NCI-H460 (cell line): ENCODE measurements around the gene TSPYL4. TPM values are rescaled to one million over a fixed set of nuclear protein-coding genes. Genes with fewer than 3 reads are reported as not detected.

Experiments
- DNase-seq: peaks from one replicate; pipeline ENCODE4 v3.0.0-alpha.2; 2016; ENCODE audit warnings: low read depth; ENCODE audit errors: extremely low read depth
- total RNA-seq: library from RNA; depleted of rRNA; stranded (reverse); fragments of >200 nt; shearing (Covaris generic); gene quantifications from 2 replicates; pipeline ENCODE4 v1.2.3, GENCODE V29; 2014

TSPYL4 gene
- total RNA-seq, 1 experiment from 2014 or later, result 9.7 TPM

GRCh38 chr6:116277124-116277523, 23.2 kb upstream of the TSPYL4 start:
- DNase-seq, result no peak

GRCh38 chr6:116271149-116271708, 17.4 kb upstream of the TSPYL4 start:
- DNase-seq, result no peak

GRCh38 chr6:116268589-116269293, 14.9 kb upstream of the TSPYL4 start:
- DNase-seq, result peak; percentile 69

GRCh38 chr6:116267836-116268588, 14.1 kb upstream of the TSPYL4 start:
- no peak for DNase-seq

DNA sequence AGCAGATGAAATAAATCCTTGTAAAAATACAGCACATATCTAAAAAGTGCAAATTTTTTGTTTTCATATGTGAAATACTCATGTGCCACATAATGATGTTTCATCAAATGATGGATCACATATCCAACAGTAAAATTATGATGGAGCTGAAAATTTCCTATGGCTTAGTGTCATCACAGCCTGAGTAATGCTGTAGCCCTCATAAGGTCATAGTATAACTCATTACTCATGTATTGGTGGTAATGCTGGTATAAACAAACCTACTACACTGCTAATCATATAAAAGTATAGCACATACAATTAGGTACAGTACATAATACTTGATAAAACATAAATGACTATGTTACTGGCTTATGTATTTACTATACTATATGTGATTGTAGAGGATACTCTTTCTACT, 12.9 kb upstream of the TSPYL4 start:
- no peak for DNase-seq

DNA sequence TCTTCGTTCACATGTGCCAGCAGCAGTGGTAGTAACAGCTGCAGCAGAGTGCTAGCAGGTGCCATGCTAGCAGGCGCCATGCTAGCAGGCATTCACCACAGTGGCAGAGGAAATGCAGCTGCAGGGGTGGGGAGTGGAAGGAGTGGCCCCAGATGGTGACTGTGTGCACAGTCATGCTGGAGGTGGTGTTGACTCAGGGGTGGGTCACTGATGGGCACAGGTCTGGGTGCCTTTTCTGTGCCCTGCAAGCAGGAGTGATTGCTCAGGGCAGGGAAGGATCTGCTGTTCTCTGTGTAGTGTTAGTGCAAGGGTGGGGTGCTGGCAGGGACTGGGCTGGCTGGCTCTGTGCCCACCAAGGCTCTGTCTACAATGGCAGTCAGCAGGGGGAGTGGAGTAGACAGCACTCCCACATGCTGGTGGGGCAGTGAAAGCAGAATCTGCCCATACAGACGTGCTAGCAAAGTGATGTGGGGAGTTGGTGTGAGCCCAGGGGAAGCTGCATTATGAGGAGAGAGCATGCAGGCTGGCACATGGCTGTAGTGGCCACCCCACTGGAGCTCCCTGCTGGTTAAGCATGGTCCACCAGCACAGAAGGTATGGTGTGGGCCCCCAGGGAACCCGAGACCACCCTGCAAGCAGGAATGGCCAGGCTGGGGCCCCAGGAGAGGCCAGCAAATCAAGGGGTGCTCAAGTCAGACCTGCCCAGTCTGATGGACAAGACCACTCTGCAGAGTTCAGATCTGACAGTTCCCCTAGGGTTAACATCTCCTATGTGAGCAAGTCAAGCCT, 11.4 kb upstream of the TSPYL4 start:
- no peak for DNase-seq

GRCh38 chr6:116263353-116263752, 9.5 kb upstream of the TSPYL4 start:
- no peak for DNase-seq

GRCh38 chr6:116258520-116258919, 4.6 kb upstream of the TSPYL4 start:
- DNase-seq, result no peak

- no peak for DNase-seq
These were observed 2.8 kb upstream of the TSPYL4 start for GRCh38 chr6:116256694-116257093.

DNA sequence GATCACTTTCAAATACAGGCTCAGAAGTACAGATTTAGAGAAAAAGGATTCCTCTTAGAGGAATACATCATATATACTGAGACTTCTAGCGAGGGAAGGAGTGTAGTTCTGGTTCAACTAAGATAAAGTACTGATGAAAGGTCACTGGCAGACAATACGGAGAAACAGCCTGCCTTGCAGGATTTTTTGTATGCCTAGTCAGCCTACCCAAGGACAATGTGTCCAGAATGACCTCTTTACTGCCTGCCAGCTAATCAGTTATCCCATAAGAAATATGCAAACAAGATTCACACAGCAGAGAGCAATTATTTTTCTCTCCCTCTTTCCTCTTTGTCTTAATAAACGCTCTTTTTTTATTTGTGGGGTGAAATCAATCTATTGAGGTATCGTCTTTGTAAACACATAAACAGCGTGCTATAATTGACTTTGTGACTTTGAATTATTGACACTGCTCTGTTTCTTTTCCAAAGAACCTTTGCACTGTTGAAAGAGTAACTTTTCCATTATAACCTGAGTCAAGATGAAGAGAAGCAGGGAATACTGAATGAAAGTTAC, 1.4 kb upstream of the TSPYL4 start:
- DNase-seq, result no peak

- DNase-seq, result peak; percentile 5
These were observed 602 bp upstream of the TSPYL4 start for GRCh38 chr6:116254297-116255056.

DNA sequence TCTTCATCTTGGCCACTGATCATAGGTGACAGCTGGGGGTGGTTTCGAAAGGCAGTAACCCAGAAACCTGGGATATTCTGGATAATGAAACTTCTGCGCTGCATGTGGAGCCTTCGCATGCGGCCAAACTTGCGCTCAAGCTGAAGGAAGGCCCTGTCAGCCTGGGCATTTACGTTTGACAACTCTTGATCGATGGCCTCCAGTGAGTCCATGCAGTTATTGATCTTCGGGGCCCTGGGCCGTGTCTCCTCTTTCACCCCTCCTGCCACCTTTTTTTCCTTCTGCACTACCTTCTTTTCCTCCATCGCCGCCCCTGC, 729 bp downstream of the TSPYL4 start:
- DNase-seq, result no peak

DNA sequence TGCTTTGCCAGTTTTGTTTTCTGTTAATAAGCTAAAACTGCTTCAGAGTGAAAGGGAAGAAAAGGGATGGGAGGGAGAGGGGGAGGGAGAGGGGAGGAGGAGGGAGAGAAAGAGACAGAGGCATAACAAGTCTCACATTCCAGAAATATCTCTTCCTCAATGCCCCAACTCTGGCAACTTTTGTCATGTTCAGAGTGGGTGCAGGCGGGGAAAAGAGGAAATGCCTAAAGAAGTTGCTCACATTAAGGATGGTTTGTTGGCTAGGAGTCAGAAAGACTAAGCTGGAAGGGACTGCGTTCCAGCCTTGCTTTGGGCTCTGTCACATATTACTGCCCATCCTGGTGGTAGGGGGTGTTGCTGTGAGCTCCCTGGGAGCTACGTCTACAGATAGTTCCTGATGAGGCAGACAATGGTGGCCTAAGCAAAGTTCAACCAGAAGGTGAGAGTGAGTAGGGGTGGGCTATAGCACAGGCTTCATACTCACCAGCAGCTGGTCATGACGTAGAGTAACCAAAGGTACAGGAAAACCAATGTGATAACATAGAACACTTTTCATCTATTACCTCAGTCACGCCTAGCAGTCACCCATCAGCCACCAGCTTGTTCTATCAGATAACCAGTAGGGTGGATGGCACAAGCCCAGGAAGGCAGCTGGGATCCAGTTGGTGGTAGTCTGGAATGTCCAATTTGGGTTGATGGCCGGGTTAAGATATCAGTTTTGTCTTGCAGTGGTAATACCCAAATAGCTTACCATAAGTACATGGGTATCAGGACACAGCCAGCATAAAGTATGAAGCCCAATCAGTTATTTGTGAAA, 2.1 kb downstream of the TSPYL4 start:
- DNase-seq, result no peak

DNA sequence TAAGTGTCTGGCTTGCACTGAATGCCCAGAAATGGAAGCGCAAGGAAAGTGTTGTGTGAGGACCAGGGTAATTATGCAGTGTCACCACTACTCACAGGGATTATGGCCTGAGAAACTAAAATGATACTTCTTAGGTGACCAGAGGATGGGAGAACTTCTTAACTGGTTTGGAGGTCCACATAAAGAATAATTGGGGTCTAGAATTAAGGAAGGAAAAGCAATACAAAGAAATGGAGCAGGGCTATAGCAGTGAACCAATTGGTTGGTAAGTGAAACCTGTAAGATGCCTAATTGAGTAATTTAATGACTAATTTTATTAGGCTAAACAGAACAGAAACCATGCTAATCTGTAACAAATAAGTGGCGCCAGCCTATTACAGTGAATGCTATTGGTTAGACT, 5.3 kb downstream of the TSPYL4 start:
- no peak for DNase-seq

DNA sequence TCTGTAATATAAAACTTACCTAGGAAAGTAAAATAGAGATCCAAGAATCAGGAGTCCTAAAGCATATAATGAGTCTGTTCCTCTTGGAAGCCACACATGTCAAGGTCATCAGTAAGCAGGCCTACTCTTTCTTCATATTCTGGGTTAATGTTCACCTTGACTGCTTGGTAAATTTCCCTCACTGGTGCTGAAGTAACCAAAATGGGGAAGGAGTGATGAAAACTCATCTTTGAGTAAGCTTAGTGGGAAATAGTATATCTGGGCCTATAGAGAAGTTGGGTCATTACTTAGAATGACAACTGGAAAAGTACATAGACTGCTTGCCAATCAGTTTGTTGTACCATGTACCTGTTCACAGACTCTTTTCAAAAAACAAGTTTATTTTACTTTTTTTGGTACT, 6.6 kb downstream of the TSPYL4 start:
- DNase-seq, result no peak

GRCh38 chr6:116246089-116246488, 7.8 kb downstream of the TSPYL4 start:
- DNase-seq, result no peak

GRCh38 chr6:116244284-116244683, 9.6 kb downstream of the TSPYL4 start:
- DNase-seq, result no peak

DNA sequence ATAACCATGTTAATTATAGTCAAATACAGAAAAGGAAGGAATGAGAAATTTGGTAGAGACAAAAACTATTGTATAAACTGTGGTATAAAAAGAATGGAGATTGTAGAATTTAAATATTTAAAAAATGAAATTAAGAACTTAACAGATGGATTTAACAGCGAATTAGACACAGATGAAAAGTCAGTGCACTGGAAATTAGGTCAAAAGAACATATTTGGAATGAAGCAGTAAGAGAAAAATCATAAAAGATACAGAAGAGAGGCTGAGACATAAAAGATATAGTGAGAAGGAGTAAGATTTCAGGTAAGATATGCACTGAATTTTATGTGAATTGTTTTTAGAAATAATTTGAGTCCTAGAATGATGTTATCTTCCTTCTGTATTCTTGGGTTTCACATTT, 14.0 kb downstream of the TSPYL4 start:
- DNase-seq, result no peak

DNA sequence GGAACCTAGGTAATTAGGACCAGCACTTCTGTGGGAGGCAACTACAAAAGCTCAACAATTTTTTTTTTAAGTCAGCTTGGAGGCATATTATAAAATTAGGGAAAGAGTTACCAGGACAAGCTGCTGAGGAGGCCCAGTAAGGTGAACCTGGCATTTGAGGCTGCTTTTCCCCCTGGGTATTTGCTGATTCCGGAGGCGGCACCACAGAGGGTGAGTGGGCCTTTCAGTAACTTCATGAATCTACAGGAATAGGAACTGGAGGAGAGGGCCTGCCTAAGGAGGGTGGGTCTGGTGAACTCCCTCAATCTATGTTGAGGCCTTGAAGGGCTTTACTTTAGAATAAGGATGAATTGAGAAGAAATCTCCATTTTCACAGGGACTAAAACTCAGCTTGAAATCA, 14.6 kb downstream of the TSPYL4 start:
- no peak for DNase-seq
